Measurements from ENCODE around the gene ECI1. TPM values are rescaled to one million over a fixed set of nuclear protein-coding genes. Genes with fewer than 3 reads are reported as not detected.
A peak's percentile ranks its signal among the peaks of the same experiment; 100 is the strongest.

ECI1 gene
- total and polyA plus RNA-seq, 8 donors: 31.9 to 72.5 (median 41.6) TPM

DNA sequence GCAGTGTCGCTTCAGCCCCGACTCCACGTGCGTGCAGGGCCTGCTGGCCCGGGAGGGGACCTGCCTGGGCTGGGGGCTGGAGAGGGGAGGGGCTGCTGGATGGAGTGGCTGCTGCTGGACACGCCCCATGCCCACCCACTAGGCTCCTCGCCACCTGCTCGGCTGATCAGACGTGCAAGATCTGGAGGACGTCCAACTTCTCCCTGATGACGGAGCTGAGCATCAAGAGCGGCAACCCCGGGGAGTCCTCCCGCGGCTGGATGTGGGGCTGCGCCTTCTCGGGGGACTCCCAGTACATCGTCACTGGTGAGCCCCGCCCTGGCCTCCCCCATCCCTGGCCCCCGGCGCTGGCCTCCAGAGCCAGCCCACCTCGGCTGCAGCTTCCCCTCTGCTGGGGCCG is 43.1 kb downstream of the ECI1 start:
- intact Hi-C loops (cut with DNase I): no loop called here
- WGBS, 2 donors: 83 to 88% methylated on average over 19 to 23 of the region's 23 CpGs
- FAIRE-seq (no peak), ATAC-seq (no peak), DNase-seq (peak in 2 of 6 donors; percentile 52 to 78)
- H3K4me1 ChIP-seq: peaks cover 5 to 22% (median 12%) of the 10 kb centered on the region in 3 donors
- no peak overlapping the region for H3K4me3 ChIP-seq
- no peak overlapping the region for H3K27ac ChIP-seq
- peaks cover 0 to 23% (median 5%) of the 10 kb centered on the region in 3 donors for H3K36me3 ChIP-seq
- TF ChIP-seq, protein P1, sequence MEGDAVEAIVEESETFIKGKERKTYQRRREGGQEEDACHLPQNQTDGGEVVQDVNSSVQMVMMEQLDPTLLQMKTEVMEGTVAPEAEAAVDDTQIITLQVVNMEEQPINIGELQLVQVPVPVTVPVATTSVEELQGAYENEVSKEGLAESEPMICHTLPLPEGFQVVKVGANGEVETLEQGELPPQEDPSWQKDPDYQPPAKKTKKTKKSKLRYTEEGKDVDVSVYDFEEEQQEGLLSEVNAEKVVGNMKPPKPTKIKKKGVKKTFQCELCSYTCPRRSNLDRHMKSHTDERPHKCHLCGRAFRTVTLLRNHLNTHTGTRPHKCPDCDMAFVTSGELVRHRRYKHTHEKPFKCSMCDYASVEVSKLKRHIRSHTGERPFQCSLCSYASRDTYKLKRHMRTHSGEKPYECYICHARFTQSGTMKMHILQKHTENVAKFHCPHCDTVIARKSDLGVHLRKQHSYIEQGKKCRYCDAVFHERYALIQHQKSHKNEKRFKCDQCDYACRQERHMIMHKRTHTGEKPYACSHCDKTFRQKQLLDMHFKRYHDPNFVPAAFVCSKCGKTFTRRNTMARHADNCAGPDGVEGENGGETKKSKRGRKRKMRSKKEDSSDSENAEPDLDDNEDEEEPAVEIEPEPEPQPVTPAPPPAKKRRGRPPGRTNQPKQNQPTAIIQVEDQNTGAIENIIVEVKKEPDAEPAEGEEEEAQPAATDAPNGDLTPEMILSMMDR (IDR thresholded peaks at IDR 0.05): no peak
- H3K9me3 ChIP-seq: no peaks in the 10 kb centered on the region
- no peaks in the 10 kb centered on the region for H3K27me3 ChIP-seq

DNA sequence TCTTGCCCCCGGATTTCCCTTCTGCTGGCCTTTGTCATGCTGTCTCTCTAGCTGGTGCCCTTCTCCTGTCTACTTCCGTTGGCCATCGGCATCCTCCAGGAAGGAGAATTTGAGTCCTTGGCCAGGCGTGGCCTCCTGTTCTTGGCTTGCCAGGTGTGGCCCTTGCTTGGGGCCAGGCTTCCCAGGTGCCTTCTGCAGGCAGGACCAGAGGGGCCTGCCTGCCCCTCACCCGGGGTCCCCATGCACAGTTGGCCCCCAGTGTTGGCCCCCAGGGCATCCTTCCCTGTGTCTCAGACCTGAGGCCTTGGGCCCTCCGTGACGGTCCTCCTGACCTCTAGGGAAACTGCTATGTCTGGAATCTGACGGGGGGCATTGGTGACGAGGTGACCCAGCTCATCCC is 43.5 kb downstream of the ECI1 start:
- no peaks in the 10 kb centered on the region for H3K27me3 ChIP-seq
- no peak overlapping the region for H3K27ac ChIP-seq
- 91 to 94% methylated on average over 9 of the region's 9 CpGs for WGBS, 2 donors
- FAIRE-seq (no peak), DNase-seq (peak in 1 of 6 donors; percentile 66), ATAC-seq (no peak)
- TF ChIP-seq, protein P1 (IDR thresholded peaks at IDR 0.05): no peak
- no peaks in the 10 kb centered on the region for H3K9me3 ChIP-seq
- no peak overlapping the region for H3K4me3 ChIP-seq
- H3K4me1 ChIP-seq: peaks cover under 1 to 18% (median 8%) of the 10 kb centered on the region in 3 donors
- H3K36me3 ChIP-seq: peaks cover 0 to 23% (median 5%) of the 10 kb centered on the region in 3 donors
- intact Hi-C loops (cut with DNase I): no loop called here

DNA sequence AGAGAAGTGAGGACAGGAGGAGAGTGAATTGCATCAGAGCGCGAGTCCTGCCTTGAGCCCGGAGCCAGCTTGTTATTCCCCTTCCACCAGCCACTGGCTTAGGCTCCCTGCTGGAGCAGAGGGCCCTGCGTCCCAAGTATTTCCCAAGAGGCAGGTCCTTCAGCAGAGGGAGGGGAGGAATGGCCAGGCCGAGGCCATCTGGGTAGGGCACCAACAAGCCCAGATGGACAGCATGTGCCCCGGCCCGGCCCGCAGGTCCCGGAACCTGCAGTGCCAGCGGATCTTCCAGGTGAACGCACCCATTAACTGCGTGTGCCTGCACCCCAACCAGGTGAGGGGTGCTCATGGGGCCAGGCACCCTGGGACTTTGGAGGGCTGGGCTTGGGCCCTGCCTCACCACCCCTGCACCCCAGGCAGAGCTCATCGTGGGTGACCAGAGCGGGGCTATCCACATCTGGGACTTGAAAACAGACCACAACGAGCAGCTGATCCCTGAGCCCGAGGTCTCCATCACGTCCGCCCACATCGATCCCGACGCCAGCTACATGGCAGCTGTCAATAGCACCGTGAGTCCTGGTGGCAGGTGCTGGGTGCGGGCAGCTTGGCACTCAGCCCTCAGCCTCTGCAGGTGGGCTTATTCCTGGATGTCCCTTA is 44.5 kb downstream of the ECI1 start:
- 89 to 90% methylated on average over 23 of the region's 23 CpGs for WGBS, 2 donors
- Histone ChIP-seq H3K27ac (no peak overlapping the region), H3K27me3 (no peaks in the 10 kb centered on the region), H3K4me3 (no peak overlapping the region), H3K4me1 (peaks cover 0 to 8% (median 0%) of the 10 kb centered on the region in 3 donors), H3K9me3 (no peaks in the 10 kb centered on the region), H3K36me3 (peaks cover 0 to 23% (median 5%) of the 10 kb centered on the region in 3 donors)
- ATAC-seq: no peak
- TF ChIP-seq, protein P1 (IDR thresholded peaks at IDR 0.05): no peak
- no peak for FAIRE-seq
- intact Hi-C loops (cut with DNase I): no loop called here
- peak in 2 of 6 donors; percentile 50 to 82 for DNase-seq

DNA sequence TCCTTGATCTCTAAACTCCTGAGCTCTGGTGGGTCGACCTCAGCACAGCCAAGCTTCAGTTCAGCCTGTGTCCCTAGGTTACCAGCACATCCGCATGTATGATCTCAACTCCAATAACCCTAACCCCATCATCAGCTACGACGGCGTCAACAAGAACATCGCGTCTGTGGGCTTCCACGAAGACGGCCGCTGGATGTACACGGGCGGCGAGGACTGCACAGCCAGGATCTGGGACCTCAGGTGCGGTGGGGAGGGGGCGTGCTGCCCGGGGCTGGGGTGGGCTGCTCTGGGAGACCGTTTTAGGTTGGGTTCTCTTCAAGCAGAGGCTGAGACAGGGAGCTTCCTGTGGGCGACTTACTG is 45.0 kb downstream of the ECI1 start:
- FAIRE-seq (no peak), DNase-seq (peak in 1 of 6 donors; percentile 69), ATAC-seq (no peak)
- H3K4me3 ChIP-seq: peak overlapping the region in 3 of 4 donors; percentile 83 to 93 (median 87)
- TF ChIP-seq, protein P1 (IDR thresholded peaks at IDR 0.05): no peak
- peaks cover 0 to 8% (median 0%) of the 10 kb centered on the region in 3 donors for H3K4me1 ChIP-seq
- no peak overlapping the region for H3K27ac ChIP-seq
- WGBS, 2 donors: 69 to 77% methylated on average over 18 of the region's 18 CpGs
- H3K9me3 ChIP-seq: no peaks in the 10 kb centered on the region
- H3K27me3 ChIP-seq: no peaks in the 10 kb centered on the region
- intact Hi-C loops (cut with DNase I): no loop called here
- H3K36me3 ChIP-seq: peaks cover 0 to 23% (median 5%) of the 10 kb centered on the region in 3 donors

DNA sequence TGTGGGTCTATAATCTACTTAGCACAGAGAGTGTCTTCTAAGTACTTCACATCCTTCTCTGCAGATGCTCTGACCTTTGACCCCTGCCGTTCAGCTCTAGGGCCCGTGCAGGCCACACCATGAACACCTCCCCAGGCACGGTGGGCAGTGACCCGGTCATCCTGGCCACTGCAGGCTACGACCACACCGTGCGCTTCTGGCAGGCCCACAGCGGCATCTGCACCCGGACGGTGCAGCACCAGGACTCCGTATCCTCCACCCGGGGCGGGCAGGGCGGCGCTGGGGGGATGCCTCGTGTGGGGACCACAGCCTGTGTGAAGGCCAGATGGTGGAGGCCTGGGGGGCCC is 45.4 kb downstream of the ECI1 start:
- peak; percentile 5 to 16 (median 11) for ATAC-seq
- H3K36me3 ChIP-seq: peaks cover 0 to 23% (median 5%) of the 10 kb centered on the region in 3 donors
- FAIRE-seq: no peak
- H3K4me3 ChIP-seq: peak overlapping the region; percentile 65 to 93 (median 85)
- intact Hi-C loops (cut with DNase I): no loop called here
- peaks cover 0 to 8% (median 0%) of the 10 kb centered on the region in 3 donors for H3K4me1 ChIP-seq
- peak in 3 of 6 donors; percentile 49 to 87 (median 67) for DNase-seq
- TF ChIP-seq, protein P1 (IDR thresholded peaks at IDR 0.05): no peak
- no peaks in the 10 kb centered on the region for H3K9me3 ChIP-seq
- H3K27me3 ChIP-seq: no peaks in the 10 kb centered on the region
- WGBS, 2 donors: 6 to 8% methylated on average over 16 of the region's 16 CpGs
- H3K27ac ChIP-seq: peak overlapping the region; percentile 90 to 95 (median 94)
